Hematopoietic multipotent progenitor cell treated with erythropoietin and hydrocortisone succinate and interleukin-3 and kit ligand, for 4 days (in vitro differentiated cells): ENCODE data around the gene ARHGAP8.

Experiments used
- DNase-seq: peaks from one replicate; pipeline ENCODE4 v3.0.0-alpha.2; 2015

Gene ARHGAP8

GRCh38 chr22:44865193-44866057, 113.0 kb downstream of the ARHGAP8 start:
- DNase-seq = no peak

- no peak for DNase-seq
Observed at GRCh38 chr22:44869196-44869595, 116.8 kb downstream of the ARHGAP8 start.

- DNase-seq = peak; percentile 76
Observed at GRCh38 chr22:44870021-44870420, 117.6 kb downstream of the ARHGAP8 start.

GRCh38 chr22:44871782-44872181, 119.4 kb downstream of the ARHGAP8 start:
- DNase-seq = no peak

GRCh38 chr22:44876921-44877320, 124.5 kb downstream of the ARHGAP8 start:
- no peak for DNase-seq

GRCh38 chr22:44878483-44879300, 126.3 kb downstream of the ARHGAP8 start:
- DNase-seq = no peak

GRCh38 chr22:44879301-44879680, 126.9 kb downstream of the ARHGAP8 start:
- DNase-seq = no peak

- no peak for DNase-seq
Observed at GRCh38 chr22:44880610-44881290, 128.4 kb downstream of the ARHGAP8 start.

- no peak for DNase-seq
Observed at GRCh38 chr22:44881624-44882023, 129.2 kb downstream of the ARHGAP8 start.

GRCh38 chr22:44882226-44882905, 130.0 kb downstream of the ARHGAP8 start:
- no peak for DNase-seq

GRCh38 chr22:44883011-44883421, 130.6 kb downstream of the ARHGAP8 start:
- DNase-seq = no peak

GRCh38 chr22:44884562-44884961, 132.2 kb downstream of the ARHGAP8 start:
- DNase-seq = no peak

- no peak for DNase-seq
Observed at GRCh38 chr22:44884968-44885805, 132.8 kb downstream of the ARHGAP8 start.

- DNase-seq = no peak
Observed at GRCh38 chr22:44885806-44886360, 133.5 kb downstream of the ARHGAP8 start.

GRCh38 chr22:44887941-44888366, 135.6 kb downstream of the ARHGAP8 start:
- no peak for DNase-seq

GRCh38 chr22:44888491-44889254, 136.3 kb downstream of the ARHGAP8 start:
- DNase-seq = no peak

- DNase-seq = peak; percentile 11
Observed at GRCh38 chr22:44889255-44889878, 137.0 kb downstream of the ARHGAP8 start.

- no peak for DNase-seq
Observed at GRCh38 chr22:44890416-44891292, 138.3 kb downstream of the ARHGAP8 start.

- no peak for DNase-seq
Observed at GRCh38 chr22:44891293-44891747, 138.9 kb downstream of the ARHGAP8 start.
